ENCODE data around the gene RNF213.

GRCh38 chr17:80379348-80379747 is 118.7 kb downstream of the RNF213 start:
- TF ChIP-seq, protein P1, sequence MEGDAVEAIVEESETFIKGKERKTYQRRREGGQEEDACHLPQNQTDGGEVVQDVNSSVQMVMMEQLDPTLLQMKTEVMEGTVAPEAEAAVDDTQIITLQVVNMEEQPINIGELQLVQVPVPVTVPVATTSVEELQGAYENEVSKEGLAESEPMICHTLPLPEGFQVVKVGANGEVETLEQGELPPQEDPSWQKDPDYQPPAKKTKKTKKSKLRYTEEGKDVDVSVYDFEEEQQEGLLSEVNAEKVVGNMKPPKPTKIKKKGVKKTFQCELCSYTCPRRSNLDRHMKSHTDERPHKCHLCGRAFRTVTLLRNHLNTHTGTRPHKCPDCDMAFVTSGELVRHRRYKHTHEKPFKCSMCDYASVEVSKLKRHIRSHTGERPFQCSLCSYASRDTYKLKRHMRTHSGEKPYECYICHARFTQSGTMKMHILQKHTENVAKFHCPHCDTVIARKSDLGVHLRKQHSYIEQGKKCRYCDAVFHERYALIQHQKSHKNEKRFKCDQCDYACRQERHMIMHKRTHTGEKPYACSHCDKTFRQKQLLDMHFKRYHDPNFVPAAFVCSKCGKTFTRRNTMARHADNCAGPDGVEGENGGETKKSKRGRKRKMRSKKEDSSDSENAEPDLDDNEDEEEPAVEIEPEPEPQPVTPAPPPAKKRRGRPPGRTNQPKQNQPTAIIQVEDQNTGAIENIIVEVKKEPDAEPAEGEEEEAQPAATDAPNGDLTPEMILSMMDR (IDR thresholded peaks at IDR 0.05; ENCODE audit: insufficient read depth, low read length, poor library complexity, severe bottlenecking) = no peak
- no peak for TF ChIP-seq EZH2phosphoT487 (conservative IDR thresholded peaks at IDR 0.05; ENCODE audit: low read length)

Measured in SU-DHL-6 (cell line).